Type B pancreatic cell (in vitro differentiated cells): ENCODE measurements around the gene PRDM1. TPM values are rescaled to one million over a fixed set of nuclear protein-coding genes. Genes with fewer than 3 reads are reported as not detected.
A peak's percentile ranks its signal among the peaks of the same experiment; 100 is the strongest.

Experiments
- DNase-seq: peaks from one replicate; pipeline ENCODE4 v3.0.0; 2021; ENCODE audit warnings: mixed read lengths; ENCODE audit not compliant: unreplicated experiment; ENCODE audit errors: extremely low spot score
- H3K27ac Mint-ChIP-seq: 2 replicates; pipeline ENCODE4 v1.8.0; 2021; ENCODE audit warnings: mild to moderate bottlenecking, mixed read lengths
- H3K27me3 Mint-ChIP-seq: 2 replicates; pipeline ENCODE4 v1.8.0; 2021; ENCODE audit warnings: mixed read lengths
- H3K36me3 Mint-ChIP-seq: 2 replicates; pipeline ENCODE4 v1.8.0; 2021; ENCODE audit warnings: mixed read lengths
- H3K4me1 Mint-ChIP-seq: one replicate; pipeline ENCODE4 v1.8.0; 2021; ENCODE audit warnings: mixed read lengths; ENCODE audit not compliant: unreplicated experiment
- H3K4me3 Mint-ChIP-seq: 2 replicates; pipeline ENCODE4 v1.8.0; 2021; ENCODE audit warnings: mild to moderate bottlenecking, mixed read lengths
- H3K9me3 Mint-ChIP-seq: 2 replicates; pipeline ENCODE4 v1.8.0; 2021; ENCODE audit warnings: mixed read lengths
- CTCF ChIP-seq: fragments of 200-600 bp; sonication (generic); conservative IDR thresholded peaks from 2 replicates; pipeline ENCODE4 v1.5.0; 2021; ENCODE audit warnings: antibody characterized with exemption, mild to moderate bottlenecking
- total RNA-seq: library from RNA; stranded (reverse); gene quantifications from 2 replicates; pipeline ENCODE4 v1.2.1, GENCODE V29; 2021; ENCODE audit warnings: low replicate concordance

The PRDM1 gene
- total RNA-seq, 1 donor from 2014 or later = 15.5 TPM

GRCh38 chr6:106102967-106103727 lies 17.0 kb downstream of the PRDM1 start:
- TF ChIP-seq CTCF = no peak
- peak overlapping the region; percentile 26 for H3K4me3 Mint-ChIP-seq
- DNase-seq = no peak
- H3K27me3 Mint-ChIP-seq = peaks cover 13% of the 10 kb centered on the region
- peaks cover 32% of the 10 kb centered on the region for H3K4me1 Mint-ChIP-seq
- peaks cover 7% of the 10 kb centered on the region for H3K9me3 Mint-ChIP-seq
- H3K27ac Mint-ChIP-seq = peak overlapping the region; percentile 58
- peaks cover 19% of the 10 kb centered on the region for H3K36me3 Mint-ChIP-seq

- H3K36me3 Mint-ChIP-seq = peaks cover 19% of the 10 kb centered on the region
- no peak overlapping the region for H3K27ac Mint-ChIP-seq
- peaks cover 26% of the 10 kb centered on the region for H3K4me1 Mint-ChIP-seq
- H3K9me3 Mint-ChIP-seq = peaks cover 7% of the 10 kb centered on the region
- H3K4me3 Mint-ChIP-seq = no peak overlapping the region
- no peak for TF ChIP-seq CTCF
- no peak for DNase-seq
- H3K27me3 Mint-ChIP-seq = peaks cover 10% of the 10 kb centered on the region
These were observed 17.6 kb downstream of the PRDM1 start for GRCh38 chr6:106103728-106104109.

- H3K27ac Mint-ChIP-seq = no peak overlapping the region
- peaks cover 7% of the 10 kb centered on the region for H3K9me3 Mint-ChIP-seq
- no peak for DNase-seq
- no peak overlapping the region for H3K4me3 Mint-ChIP-seq
- peaks cover 19% of the 10 kb centered on the region for H3K36me3 Mint-ChIP-seq
- no peak for TF ChIP-seq CTCF
- peaks cover 4% of the 10 kb centered on the region for H3K27me3 Mint-ChIP-seq
- peaks cover 26% of the 10 kb centered on the region for H3K4me1 Mint-ChIP-seq
These were observed 18.3 kb downstream of the PRDM1 start for GRCh38 chr6:106104476-106104875.

- no peak for TF ChIP-seq CTCF
- H3K36me3 Mint-ChIP-seq = peaks cover 19% of the 10 kb centered on the region
- DNase-seq = no peak
- H3K27me3 Mint-ChIP-seq = peaks cover 3% of the 10 kb centered on the region
- no peak overlapping the region for H3K4me3 Mint-ChIP-seq
- H3K27ac Mint-ChIP-seq = no peak overlapping the region
- H3K9me3 Mint-ChIP-seq = peaks cover 7% of the 10 kb centered on the region
- peaks cover 26% of the 10 kb centered on the region for H3K4me1 Mint-ChIP-seq
These were observed 18.8 kb downstream of the PRDM1 start for GRCh38 chr6:106104941-106105340.

GRCh38 chr6:106105493-106105892 lies 19.4 kb downstream of the PRDM1 start:
- Mint-ChIP-seq H3K4me3 (no peak overlapping the region), H3K36me3 (peaks cover 19% of the 10 kb centered on the region), H3K4me1 (peaks cover 26% of the 10 kb centered on the region), H3K27ac (no peak overlapping the region), H3K9me3 (peaks cover 7% of the 10 kb centered on the region), H3K27me3 (no peaks in the 10 kb centered on the region)
- no peak for TF ChIP-seq CTCF
- DNase-seq = no peak
